Measurements from ENCODE around the gene EPHX1. TPM values are rescaled to one million over a fixed set of nuclear protein-coding genes. Genes with fewer than 3 reads are reported as not detected.
"Not testable (repeated sequence)": the region's sequence is repeated elsewhere in the genome, so short reads cannot be mapped to it uniquely, and the experiment has no call there.

EPHX1 gene
- total RNA-seq (2012; rRNA removed) = 16.4 and 33.5 TPM in 2 replicates

DNA sequence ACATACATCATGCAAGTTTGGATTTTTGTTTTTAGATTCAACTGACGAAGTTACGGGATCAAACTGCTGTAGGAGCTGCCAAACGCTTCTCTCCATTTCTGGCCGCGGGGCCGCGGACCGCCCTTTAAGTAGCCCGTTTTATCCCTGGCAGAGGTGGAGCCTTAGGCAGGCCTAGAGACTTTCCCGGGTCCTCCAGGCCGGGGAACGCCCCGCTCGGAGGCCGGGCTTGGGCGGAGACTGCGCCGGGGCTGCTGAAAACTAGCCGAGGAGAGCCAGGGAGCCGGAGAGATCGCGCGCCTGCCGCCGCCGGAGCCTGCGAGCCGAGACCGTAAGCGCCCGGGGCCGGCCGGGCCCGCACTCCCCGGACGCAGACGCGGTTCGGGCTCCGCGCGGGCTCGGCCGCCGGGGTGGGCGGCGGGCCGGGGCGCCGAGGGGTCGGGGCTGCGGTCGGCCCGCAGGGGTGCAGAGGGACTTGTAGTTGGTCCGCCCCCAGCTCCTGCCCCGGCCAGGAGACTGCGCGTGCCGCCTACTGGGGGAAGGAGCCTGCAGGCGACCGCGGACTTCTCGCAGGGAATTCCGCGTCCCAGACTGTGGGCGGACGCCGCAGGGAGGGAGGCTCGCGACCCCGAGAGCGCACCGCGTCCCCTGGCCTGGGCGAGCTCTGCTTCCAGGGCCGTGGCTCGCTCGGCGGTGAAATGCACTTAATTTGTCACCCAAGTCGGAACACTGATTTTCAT, at the start of gene EPHX1:
EPHX1 (plus strand) TSS at position 283 of the 737 bp plus-strand sequence. CDS start 18,606 bp downstream, outside the sequence.
- peak within 1 kb of the TSS; percentile 83 for H3K4me3 ChIP-seq (ENCODE audit: low read length)
- H3K9ac ChIP-seq (ENCODE audit: low read depth, low read length) = peak within 1 kb of the TSS; percentile 84
- H3K4me2 ChIP-seq (ENCODE audit: low read length) = peak within 1 kb of the TSS; percentile 90
- H3K27me3 ChIP-seq (ENCODE audit: control insufficient read depth, insufficient read depth, low read length) = no peaks in the 10 kb centered on the region
- H3K36me3 ChIP-seq (ENCODE audit: insufficient read depth, low read length) = no peaks in the 10 kb centered on the region
- H3K4me1 ChIP-seq (ENCODE audit: control insufficient read depth, insufficient read depth, low read length) = peaks cover 25% of the 10 kb centered on the region
- no peaks in the 10 kb centered on the region for H3K9me3 ChIP-seq (replicated peaks; ENCODE audit: low read length)

- H3K9me3 ChIP-seq (replicated peaks; ENCODE audit: low read length) = no peaks in the 10 kb centered on the region
- peaks cover 39% of the 10 kb centered on the region for H3K4me1 ChIP-seq (ENCODE audit: control insufficient read depth, insufficient read depth, low read length)
- H3K4me2 ChIP-seq (ENCODE audit: low read length) = no peak overlapping the region
- H3K9ac ChIP-seq (ENCODE audit: low read depth, low read length) = no peak overlapping the region
- H3K4me3 ChIP-seq (ENCODE audit: low read length) = no peak overlapping the region
- no peaks in the 10 kb centered on the region for H3K36me3 ChIP-seq (ENCODE audit: insufficient read depth, low read length)
- H3K27me3 ChIP-seq (ENCODE audit: control insufficient read depth, insufficient read depth, low read length) = no peaks in the 10 kb centered on the region
Measured at GRCh38 chr1:225760531-225760930, 49.4 kb upstream of the EPHX1 start.

- H3K36me3 ChIP-seq (ENCODE audit: insufficient read depth, low read length); H3K4me3 ChIP-seq (ENCODE audit: low read length); H3K27me3 ChIP-seq (ENCODE audit: control insufficient read depth, insufficient read depth, low read length); H3K4me2 ChIP-seq (ENCODE audit: low read length); H3K9me3 ChIP-seq (replicated peaks; ENCODE audit: low read length); H3K9ac ChIP-seq (ENCODE audit: low read depth, low read length): not testable (repeated sequence)
- peaks cover 34% of the 10 kb centered on the region for H3K4me1 ChIP-seq (ENCODE audit: control insufficient read depth, insufficient read depth, low read length)
Measured at GRCh38 chr1:225761395-225761794, 48.5 kb upstream of the EPHX1 start.

DNA sequence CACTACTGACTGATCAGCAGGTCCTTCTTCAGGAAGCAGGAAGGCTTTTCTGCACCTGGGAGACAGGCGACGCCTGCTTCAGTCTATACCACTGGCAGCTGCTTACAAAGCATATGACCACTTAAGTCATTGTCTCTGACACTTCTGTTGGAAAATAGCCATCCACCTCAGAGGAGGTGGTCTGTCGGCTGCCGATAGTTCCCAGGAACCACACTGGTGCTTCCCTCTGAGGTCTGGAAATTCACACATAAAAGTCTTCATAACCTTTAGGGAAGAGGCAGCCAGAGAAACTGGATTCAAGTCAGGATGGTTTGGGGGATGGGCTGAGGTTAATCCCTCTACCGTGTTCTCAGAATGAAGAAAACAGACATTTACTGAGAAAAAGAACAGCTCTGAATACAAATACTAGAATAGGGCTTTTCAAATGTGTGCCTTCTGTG, 47.9 kb upstream of the EPHX1 start:
- H3K27me3 ChIP-seq (ENCODE audit: control insufficient read depth, insufficient read depth, low read length) = no peaks in the 10 kb centered on the region
- H3K4me3 ChIP-seq (ENCODE audit: low read length) = no peak overlapping the region
- H3K36me3 ChIP-seq (ENCODE audit: insufficient read depth, low read length) = no peaks in the 10 kb centered on the region
- H3K4me1 ChIP-seq (ENCODE audit: control insufficient read depth, insufficient read depth, low read length) = peaks cover 40% of the 10 kb centered on the region
- no peak overlapping the region for H3K9ac ChIP-seq (ENCODE audit: low read depth, low read length)
- H3K9me3 ChIP-seq (replicated peaks; ENCODE audit: low read length) = no peaks in the 10 kb centered on the region
- H3K4me2 ChIP-seq (ENCODE audit: low read length) = no peak overlapping the region

GRCh38 chr1:225762444-225762843, 47.5 kb upstream of the EPHX1 start:
- Histone ChIP-seq H3K4me2 (ENCODE audit: low read length) (no peak overlapping the region), H3K27me3 (ENCODE audit: control insufficient read depth, insufficient read depth, low read length) (no peaks in the 10 kb centered on the region), H3K36me3 (ENCODE audit: insufficient read depth, low read length) (no peaks in the 10 kb centered on the region), H3K4me1 (ENCODE audit: control insufficient read depth, insufficient read depth, low read length) (peaks cover 44% of the 10 kb centered on the region), H3K9ac (ENCODE audit: low read depth, low read length) (no peak overlapping the region), H3K4me3 (ENCODE audit: low read length) (no peak overlapping the region), H3K9me3 (replicated peaks; ENCODE audit: low read length) (no peaks in the 10 kb centered on the region)

DNA sequence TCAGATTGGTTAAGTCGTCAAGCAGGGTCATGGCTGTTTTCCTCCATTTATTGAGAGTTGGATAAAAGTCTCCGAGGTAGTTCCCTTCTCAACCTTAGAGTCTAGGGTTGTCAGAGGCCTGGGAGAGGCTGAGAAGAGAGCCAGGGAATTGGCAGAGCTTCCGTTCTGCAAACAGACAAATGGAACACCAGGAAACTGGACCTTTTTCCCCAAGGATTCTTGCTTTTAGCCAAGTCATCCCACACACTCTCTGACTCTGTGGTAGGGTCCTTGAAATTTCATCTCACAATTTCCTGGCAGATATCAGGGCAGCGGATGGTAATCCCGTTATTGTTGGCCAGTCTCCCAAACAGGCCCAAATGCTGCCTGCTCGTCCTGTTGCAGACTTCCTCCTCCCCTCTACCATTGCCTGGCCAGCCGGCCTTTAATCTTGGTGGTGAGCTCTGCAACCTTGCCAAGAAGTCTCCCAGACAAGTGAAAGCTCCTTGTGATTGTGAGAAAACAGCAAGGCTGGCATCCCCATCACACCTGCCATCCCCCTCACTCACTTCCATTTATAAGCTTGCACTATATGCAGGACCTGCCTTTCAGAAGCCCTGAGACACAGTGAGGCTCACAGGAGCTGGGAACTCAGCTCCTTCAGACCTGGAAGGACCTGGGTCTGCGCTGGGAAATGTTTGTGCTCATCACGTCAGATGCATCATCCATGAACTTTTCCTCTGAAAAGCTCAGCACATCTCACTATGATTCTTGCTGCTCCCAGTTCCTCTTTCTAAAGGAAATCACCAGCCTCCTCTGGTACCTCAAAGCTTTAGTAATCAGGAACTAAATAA, 46.0 kb upstream of the EPHX1 start:
- Histone ChIP-seq H3K4me2 (ENCODE audit: low read length) (peak overlapping the region; percentile 30), H3K4me1 (ENCODE audit: control insufficient read depth, insufficient read depth, low read length) (peaks cover 53% of the 10 kb centered on the region), H3K9me3 (replicated peaks; ENCODE audit: low read length) (no peaks in the 10 kb centered on the region), H3K27me3 (ENCODE audit: control insufficient read depth, insufficient read depth, low read length) (no peaks in the 10 kb centered on the region), H3K9ac (ENCODE audit: low read depth, low read length) (peak overlapping the region; percentile 13), H3K36me3 (ENCODE audit: insufficient read depth, low read length) (no peaks in the 10 kb centered on the region), H3K4me3 (ENCODE audit: low read length) (no peak overlapping the region)

DNA sequence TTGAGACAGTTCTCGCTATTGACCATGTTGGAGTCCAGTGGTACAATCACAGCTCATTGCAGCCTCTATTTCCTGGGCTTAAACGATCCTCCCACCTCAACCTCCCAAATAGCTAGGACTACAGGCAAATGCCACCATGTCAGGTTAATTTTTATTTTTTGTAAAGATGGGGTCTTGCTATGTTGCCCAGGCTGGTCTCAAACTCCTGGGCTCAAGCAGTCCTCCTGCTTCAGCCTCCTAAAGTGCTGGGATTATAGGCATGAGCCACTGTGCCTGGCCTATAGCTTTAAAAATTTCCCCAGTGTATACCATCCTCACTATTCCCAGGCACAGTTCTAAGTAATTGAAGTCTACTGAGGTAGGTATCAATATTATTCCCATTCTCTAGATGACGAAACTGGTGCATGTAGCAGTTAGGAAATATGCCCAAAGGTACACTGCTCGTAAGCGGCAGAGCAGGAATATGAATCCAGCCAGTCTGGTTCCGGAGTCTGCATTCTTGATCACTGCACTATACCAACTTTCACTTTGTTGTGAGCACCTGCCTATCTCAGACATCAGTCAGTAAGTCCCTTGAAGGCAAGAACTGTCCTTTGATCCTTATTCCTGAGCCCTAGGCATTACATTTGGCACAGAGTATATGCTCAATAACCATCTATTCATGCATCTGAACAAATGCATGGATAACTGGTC, 43.8 kb upstream of the EPHX1 start:
- Histone ChIP-seq H3K36me3 (ENCODE audit: insufficient read depth, low read length) (no peaks in the 10 kb centered on the region), H3K4me2 (ENCODE audit: low read length) (peak overlapping the region; percentile 76), H3K27me3 (ENCODE audit: control insufficient read depth, insufficient read depth, low read length) (no peaks in the 10 kb centered on the region), H3K9ac (ENCODE audit: low read depth, low read length) (peak overlapping the region; percentile 49), H3K4me3 (ENCODE audit: low read length) (peak overlapping the region; percentile 37), H3K4me1 (ENCODE audit: control insufficient read depth, insufficient read depth, low read length) (peaks cover 55% of the 10 kb centered on the region), H3K9me3 (replicated peaks; ENCODE audit: low read length) (no peaks in the 10 kb centered on the region)

- H3K4me1 ChIP-seq (ENCODE audit: control insufficient read depth, insufficient read depth, low read length) = peaks cover 58% of the 10 kb centered on the region
- no peaks in the 10 kb centered on the region for H3K9me3 ChIP-seq (replicated peaks; ENCODE audit: low read length)
- peak overlapping the region; percentile 60 for H3K9ac ChIP-seq (ENCODE audit: low read depth, low read length)
- no peaks in the 10 kb centered on the region for H3K36me3 ChIP-seq (ENCODE audit: insufficient read depth, low read length)
- peak overlapping the region; percentile 44 for H3K4me3 ChIP-seq (ENCODE audit: low read length)
- no peaks in the 10 kb centered on the region for H3K27me3 ChIP-seq (ENCODE audit: control insufficient read depth, insufficient read depth, low read length)
- H3K4me2 ChIP-seq (ENCODE audit: low read length) = peak overlapping the region; percentile 76
Measured at GRCh38 chr1:225766967-225767633, 42.8 kb upstream of the EPHX1 start.

- H3K9ac ChIP-seq (ENCODE audit: low read depth, low read length) = peak overlapping the region; percentile 60
- H3K4me3 ChIP-seq (ENCODE audit: low read length) = peak overlapping the region; percentile 44
- no peaks in the 10 kb centered on the region for H3K36me3 ChIP-seq (ENCODE audit: insufficient read depth, low read length)
- peak overlapping the region; percentile 76 for H3K4me2 ChIP-seq (ENCODE audit: low read length)
- no peaks in the 10 kb centered on the region for H3K27me3 ChIP-seq (ENCODE audit: control insufficient read depth, insufficient read depth, low read length)
- peaks cover 57% of the 10 kb centered on the region for H3K4me1 ChIP-seq (ENCODE audit: control insufficient read depth, insufficient read depth, low read length)
- H3K9me3 ChIP-seq (replicated peaks; ENCODE audit: low read length) = no peaks in the 10 kb centered on the region
Measured at GRCh38 chr1:225767634-225768540, 42.0 kb upstream of the EPHX1 start.

GRCh38 chr1:225768662-225769426, 41.1 kb upstream of the EPHX1 start:
- Histone ChIP-seq H3K9me3 (replicated peaks; ENCODE audit: low read length) (no peaks in the 10 kb centered on the region), H3K4me3 (ENCODE audit: low read length) (no peak overlapping the region), H3K4me1 (ENCODE audit: control insufficient read depth, insufficient read depth, low read length) (peaks cover 52% of the 10 kb centered on the region), H3K4me2 (ENCODE audit: low read length) (no peak overlapping the region), H3K36me3 (ENCODE audit: insufficient read depth, low read length) (no peaks in the 10 kb centered on the region), H3K27me3 (ENCODE audit: control insufficient read depth, insufficient read depth, low read length) (no peaks in the 10 kb centered on the region), H3K9ac (ENCODE audit: low read depth, low read length) (no peak overlapping the region)

Measured in skeletal muscle satellite cell (primary cell).